ENCODE results near the gene MAGEB4. TPM values are rescaled to one million over a fixed set of nuclear protein-coding genes. Genes with fewer than 3 reads are reported as not detected.
"Not testable (repeated sequence)": the region's sequence is repeated elsewhere in the genome, so short reads cannot be mapped to it uniquely, and the experiment has no call there.

MAGEB4 gene
- not detected for polyA plus RNA-seq

GRCh38 chrX:30241724-30242415, at the start of gene MAGEB4:
Gene MAGEB4 (plus strand): TSS chrX:30242000. CDS start chrX:30242136, 136 bp downstream.
- no peaks in the 10 kb centered on the region for H3K4me1 Mint-ChIP-seq
- no peaks in the 10 kb centered on the region for H3K9me3 Mint-ChIP-seq
- no peaks in the 10 kb centered on the region for H3K36me3 Mint-ChIP-seq
- peaks cover 2% of the 10 kb centered on the region for H3K27me3 Mint-ChIP-seq
- H3K27ac Mint-ChIP-seq: no peak within 1 kb of the TSS
- no peak within 1 kb of the TSS for H3K4me3 Mint-ChIP-seq

DNA sequence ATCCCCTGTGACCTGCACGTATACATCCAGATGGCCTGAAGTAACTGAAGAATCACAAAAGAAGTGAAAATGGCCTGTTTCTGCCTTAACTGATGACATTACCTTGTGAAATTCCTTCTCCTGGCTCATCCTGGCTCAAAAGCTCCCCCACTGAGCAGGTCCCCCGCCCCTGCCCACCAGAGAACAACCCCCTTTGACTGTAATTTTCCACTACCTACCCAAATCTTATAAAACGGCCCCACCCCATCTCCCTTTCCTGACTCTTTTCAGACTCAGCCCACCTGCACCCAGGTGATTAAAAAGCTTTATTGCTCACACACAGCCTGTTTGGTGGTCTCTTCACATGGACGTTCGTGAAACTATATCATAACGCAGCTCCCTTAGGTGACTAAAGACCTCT, 47.9 kb upstream of the MAGEB4 start:
- H3K36me3 Mint-ChIP-seq, H3K27me3 Mint-ChIP-seq, H3K4me1 Mint-ChIP-seq, H3K27ac Mint-ChIP-seq, H3K9me3 Mint-ChIP-seq, H3K4me3 Mint-ChIP-seq: not testable (repeated sequence)

DNA sequence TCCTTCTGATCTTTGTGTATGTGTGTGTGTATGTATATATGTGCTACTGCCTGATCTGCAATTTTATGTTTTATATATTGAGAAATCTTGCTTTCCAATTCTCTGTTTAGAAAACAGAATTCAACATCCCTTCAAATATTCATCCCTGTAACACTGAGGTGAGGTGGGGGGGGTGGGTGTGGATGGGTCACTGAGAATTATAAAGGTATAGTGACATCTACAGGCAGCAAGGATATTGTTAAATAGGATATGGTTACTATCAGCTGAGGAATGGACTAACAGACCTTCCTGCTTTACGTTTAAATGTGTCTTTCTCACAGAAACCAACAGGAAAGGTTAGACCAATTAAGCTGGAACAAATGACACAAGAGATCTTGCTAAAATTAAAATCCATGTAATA, 45.5 kb upstream of the MAGEB4 start:
- Mint-ChIP-seq H3K27me3 (peaks cover 9% of the 10 kb centered on the region), H3K36me3 (no peaks in the 10 kb centered on the region), H3K4me3 (no peak overlapping the region)

DNA sequence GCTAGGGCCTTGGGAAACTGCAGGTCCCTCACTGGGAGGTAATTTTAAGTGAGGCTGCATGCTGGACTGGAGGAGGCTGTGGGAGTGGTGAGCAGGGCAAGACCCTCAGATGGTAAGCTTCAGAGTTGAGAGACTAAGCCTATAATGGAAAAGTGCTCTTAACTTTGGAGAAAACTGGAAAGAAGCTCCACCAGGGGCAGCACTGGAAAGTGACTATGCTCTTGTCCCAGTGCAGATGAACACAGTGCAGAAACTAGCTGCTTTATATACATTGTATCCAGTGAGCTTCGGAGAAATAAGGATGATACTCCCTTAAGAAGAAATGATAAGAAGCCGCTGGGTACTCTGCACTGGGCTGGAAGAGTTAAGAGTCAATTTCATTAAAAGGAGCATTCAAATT, 29.6 kb upstream of the MAGEB4 start:
- H3K27me3 Mint-ChIP-seq: peaks cover 1% of the 10 kb centered on the region
- H3K9me3 Mint-ChIP-seq: no peaks in the 10 kb centered on the region
- no peaks in the 10 kb centered on the region for H3K36me3 Mint-ChIP-seq
- H3K4me1 Mint-ChIP-seq: no peaks in the 10 kb centered on the region
- H3K4me3 Mint-ChIP-seq: no peak overlapping the region
- H3K27ac Mint-ChIP-seq: no peak overlapping the region

More for the DNA sequence above, 45.5 kb upstream of the MAGEB4 start:
- H3K4me1 Mint-ChIP-seq: peaks cover 0 to 1% (median 0%) of the 10 kb centered on the region in 3 donors
- H3K27ac Mint-ChIP-seq: no peak overlapping the region
- no peaks in the 10 kb centered on the region for H3K9me3 Mint-ChIP-seq

DNA sequence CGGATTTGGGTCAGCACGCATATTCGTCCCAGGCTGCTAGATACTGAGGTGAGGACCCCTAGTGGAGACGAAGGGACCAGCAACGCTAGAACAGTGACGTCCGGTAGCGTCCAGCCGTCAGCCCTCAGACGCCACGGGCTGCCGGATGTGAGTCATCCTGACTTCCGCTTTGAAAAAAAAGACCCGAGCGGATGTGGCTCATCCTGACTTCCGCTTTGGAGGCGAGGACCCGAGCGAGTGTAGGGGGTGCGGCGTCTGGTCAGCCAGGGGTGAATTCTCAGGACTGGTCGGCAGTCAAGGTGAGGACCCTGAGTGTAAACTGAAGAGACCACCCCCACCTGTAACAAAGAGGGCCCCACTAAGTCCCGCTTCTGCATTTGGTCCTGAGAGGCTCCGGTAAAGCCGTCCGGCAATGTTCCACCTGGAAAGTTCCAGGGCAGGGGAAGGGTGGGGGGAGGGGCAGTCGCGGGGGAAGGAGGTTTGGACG, 26.4 kb upstream of the MAGEB4 start, which contains the start of gene MAGEB2:
Gene MAGEB2 (plus strand): TSS at position 207 of the 487 bp plus-strand sequence. CDS start 3,018 bp downstream, outside the sequence.
- Mint-ChIP-seq H3K9me3 (no peaks in the 10 kb centered on the region), H3K4me3 (no peak within 1 kb of the TSS), H3K4me1 (no peaks in the 10 kb centered on the region), H3K36me3 (no peaks in the 10 kb centered on the region), H3K27ac (no peak within 1 kb of the TSS), H3K27me3 (peaks cover 1% of the 10 kb centered on the region)

DNA sequence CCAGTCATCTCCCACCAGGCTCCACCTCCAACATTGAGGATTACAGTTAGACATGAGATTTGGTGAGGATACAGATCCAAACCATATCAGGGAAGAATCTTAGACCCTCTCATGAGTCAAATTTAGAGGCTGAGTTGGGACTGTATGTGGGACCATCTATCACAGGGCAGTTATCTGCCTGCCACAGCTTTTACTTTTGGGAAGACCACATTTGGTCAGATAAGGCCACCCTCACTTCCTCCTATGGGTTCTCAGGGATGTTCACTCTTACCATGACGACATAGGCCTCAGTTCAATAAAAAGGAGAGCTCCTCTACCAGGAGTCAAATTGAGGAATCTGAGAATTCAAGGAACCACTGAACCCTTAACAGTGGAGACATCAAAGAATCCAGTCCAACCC, 24.3 kb upstream of the MAGEB4 start:
- Mint-ChIP-seq H3K4me3 (no peak overlapping the region), H3K27me3 (no peaks in the 10 kb centered on the region), H3K27ac (no peak overlapping the region), H3K9me3 (no peaks in the 10 kb centered on the region), H3K4me1 (no peaks in the 10 kb centered on the region), H3K36me3 (no peaks in the 10 kb centered on the region)

GRCh38 chrX:30219372-30219771, 22.4 kb upstream of the MAGEB4 start:
- H3K9me3 Mint-ChIP-seq: no peaks in the 10 kb centered on the region
- no peaks in the 10 kb centered on the region for H3K36me3 Mint-ChIP-seq
- H3K4me3 Mint-ChIP-seq: no peak overlapping the region
- H3K4me1 Mint-ChIP-seq: no peaks in the 10 kb centered on the region
- no peaks in the 10 kb centered on the region for H3K27me3 Mint-ChIP-seq
- no peak overlapping the region for H3K27ac Mint-ChIP-seq

- Mint-ChIP-seq H3K27ac (no peak overlapping the region), H3K4me1 (no peaks in the 10 kb centered on the region), H3K36me3 (no peaks in the 10 kb centered on the region), H3K4me3 (no peak overlapping the region), H3K27me3 (no peaks in the 10 kb centered on the region), H3K9me3 (no peaks in the 10 kb centered on the region)
These were observed 21.1 kb upstream of the MAGEB4 start for GRCh38 chrX:30220661-30221060.

GRCh38 chrX:30224536-30224935, 17.3 kb upstream of the MAGEB4 start:
- H3K27ac Mint-ChIP-seq: no peak overlapping the region
- no peaks in the 10 kb centered on the region for H3K4me1 Mint-ChIP-seq
- no peaks in the 10 kb centered on the region for H3K9me3 Mint-ChIP-seq
- no peaks in the 10 kb centered on the region for H3K27me3 Mint-ChIP-seq
- no peaks in the 10 kb centered on the region for H3K36me3 Mint-ChIP-seq
- H3K4me3 Mint-ChIP-seq: no peak overlapping the region

DNA sequence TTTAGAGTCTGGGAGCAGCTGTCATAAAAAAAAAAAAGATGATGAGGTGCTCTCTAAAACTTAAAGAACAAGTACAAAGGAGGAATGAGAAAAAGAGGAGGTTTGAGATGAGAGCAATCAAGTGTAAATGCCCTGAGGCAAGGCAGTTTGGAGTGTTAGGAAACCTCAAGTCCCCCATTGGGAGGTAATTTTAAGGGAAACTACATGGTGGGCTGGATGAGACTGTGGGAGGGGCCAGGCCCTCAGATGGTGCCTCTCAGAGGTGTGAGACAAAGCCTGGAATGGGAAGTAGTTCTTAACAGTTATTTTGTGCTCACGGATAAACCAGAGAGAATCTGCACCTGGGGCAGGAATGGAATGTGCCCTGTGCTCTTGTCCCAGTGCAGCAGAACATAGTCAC, 13.3 kb upstream of the MAGEB4 start:
- H3K4me1 Mint-ChIP-seq: no peaks in the 10 kb centered on the region
- H3K4me3 Mint-ChIP-seq: no peak overlapping the region
- no peak overlapping the region for H3K27ac Mint-ChIP-seq
- no peaks in the 10 kb centered on the region for H3K27me3 Mint-ChIP-seq
- H3K36me3 Mint-ChIP-seq: no peaks in the 10 kb centered on the region
- H3K9me3 Mint-ChIP-seq: no peaks in the 10 kb centered on the region

GRCh38 chrX:30230395-30230794, 11.4 kb upstream of the MAGEB4 start, which contains the start of gene MAGEB3:
Gene MAGEB3 (plus strand): TSS chrX:30230657. CDS start chrX:30235925, 5,268 bp downstream.
- Mint-ChIP-seq H3K4me1 (no peaks in the 10 kb centered on the region), H3K27ac (no peak within 1 kb of the TSS), H3K9me3 (no peaks in the 10 kb centered on the region), H3K27me3 (no peaks in the 10 kb centered on the region), H3K4me3 (no peak within 1 kb of the TSS), H3K36me3 (no peaks in the 10 kb centered on the region)

GRCh38 chrX:30246769-30247489, 5.1 kb downstream of the MAGEB4 start, which contains the start of gene MAGEB1:
Gene MAGEB1 (plus strand): TSS chrX:30247146. CDS start chrX:30250494, 3,348 bp downstream.
- no peaks in the 10 kb centered on the region for H3K9me3 Mint-ChIP-seq
- no peak within 1 kb of the TSS for H3K4me3 Mint-ChIP-seq
- no peaks in the 10 kb centered on the region for H3K4me1 Mint-ChIP-seq
- H3K36me3 Mint-ChIP-seq: no peaks in the 10 kb centered on the region
- H3K27me3 Mint-ChIP-seq: peaks cover 2% of the 10 kb centered on the region
- peak within 1 kb of the TSS in 1 of 3 donors; percentile 19 for H3K27ac Mint-ChIP-seq

DNA sequence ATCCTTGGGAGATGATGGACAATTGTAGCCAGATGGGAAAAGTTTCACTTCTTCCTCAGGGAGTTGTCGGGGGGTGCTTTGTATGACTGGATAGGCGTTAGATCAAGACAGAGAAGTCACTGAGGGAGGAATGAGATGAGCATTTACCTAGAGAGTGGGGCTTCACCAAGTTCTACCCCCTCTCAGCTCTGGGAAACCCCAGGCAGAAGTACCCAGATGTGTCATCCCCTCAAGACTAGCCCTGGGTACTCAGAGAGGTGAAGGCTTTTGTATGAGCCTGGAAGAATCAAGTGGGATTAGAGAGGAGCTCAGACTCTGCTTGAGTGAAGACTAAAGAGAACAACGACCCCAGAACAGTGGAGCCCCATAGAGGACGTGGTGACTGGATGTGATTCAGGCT, 7.1 kb downstream of the MAGEB4 start:
- peaks cover 2% of the 10 kb centered on the region for H3K27me3 Mint-ChIP-seq
- no peak overlapping the region for H3K4me3 Mint-ChIP-seq
- no peaks in the 10 kb centered on the region for H3K36me3 Mint-ChIP-seq
- no peak overlapping the region for H3K27ac Mint-ChIP-seq
- no peaks in the 10 kb centered on the region for H3K4me1 Mint-ChIP-seq
- no peaks in the 10 kb centered on the region for H3K9me3 Mint-ChIP-seq

DNA sequence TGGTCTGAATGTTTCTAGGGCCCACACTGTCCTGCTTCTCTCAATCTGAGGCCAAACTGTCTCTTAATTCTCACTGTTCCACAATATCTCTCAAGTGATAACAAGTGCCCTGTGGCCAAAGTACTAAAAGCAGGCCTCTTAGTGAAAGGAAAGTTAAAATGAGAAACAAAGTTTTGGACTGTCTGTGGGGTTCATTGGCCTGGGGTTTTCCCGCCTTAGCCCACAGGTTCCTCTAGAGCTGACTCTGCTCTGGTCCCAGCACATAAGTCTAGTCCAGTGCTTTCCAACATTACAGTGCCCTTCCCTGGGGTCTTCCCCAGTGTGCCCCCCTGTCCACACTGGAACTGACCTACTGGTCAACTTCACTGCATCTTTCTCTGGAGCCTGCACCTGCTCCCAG, 11.5 kb downstream of the MAGEB4 start:
- Mint-ChIP-seq H3K4me1 (no peaks in the 10 kb centered on the region), H3K27ac (no peak overlapping the region), H3K27me3 (no peaks in the 10 kb centered on the region), H3K36me3 (no peaks in the 10 kb centered on the region), H3K4me3 (no peak overlapping the region), H3K9me3 (peaks cover 0 to 8% (median 3%) of the 10 kb centered on the region in 3 donors)

DNA sequence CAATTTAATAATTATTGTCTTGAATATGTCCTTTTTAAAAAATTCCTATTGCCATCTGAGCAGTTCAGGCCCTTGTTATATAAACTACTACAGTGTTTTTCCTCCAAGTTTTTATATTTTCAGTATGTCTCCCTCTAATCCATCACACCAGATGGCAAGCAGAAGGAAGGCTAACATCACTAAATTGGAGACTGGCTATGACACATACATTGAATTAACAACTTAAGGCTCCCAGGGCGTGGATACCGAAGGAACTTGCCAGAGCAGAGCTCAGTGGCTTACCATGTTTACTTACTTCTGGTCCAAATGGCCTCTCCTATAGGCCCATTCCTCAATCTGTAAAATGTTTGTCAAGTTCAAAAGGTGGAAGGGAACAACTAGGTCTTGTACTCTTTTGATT, 18.1 kb downstream of the MAGEB4 start:
- Mint-ChIP-seq H3K27ac (no peak overlapping the region), H3K4me1 (no peaks in the 10 kb centered on the region), H3K27me3 (no peaks in the 10 kb centered on the region), H3K36me3 (peaks cover 2% of the 10 kb centered on the region), H3K4me3 (no peak overlapping the region), H3K9me3 (peaks cover 0 to 8% (median 3%) of the 10 kb centered on the region in 3 donors)
